ENCODE results near the gene KCNH1.

Gene KCNH1

DNA sequence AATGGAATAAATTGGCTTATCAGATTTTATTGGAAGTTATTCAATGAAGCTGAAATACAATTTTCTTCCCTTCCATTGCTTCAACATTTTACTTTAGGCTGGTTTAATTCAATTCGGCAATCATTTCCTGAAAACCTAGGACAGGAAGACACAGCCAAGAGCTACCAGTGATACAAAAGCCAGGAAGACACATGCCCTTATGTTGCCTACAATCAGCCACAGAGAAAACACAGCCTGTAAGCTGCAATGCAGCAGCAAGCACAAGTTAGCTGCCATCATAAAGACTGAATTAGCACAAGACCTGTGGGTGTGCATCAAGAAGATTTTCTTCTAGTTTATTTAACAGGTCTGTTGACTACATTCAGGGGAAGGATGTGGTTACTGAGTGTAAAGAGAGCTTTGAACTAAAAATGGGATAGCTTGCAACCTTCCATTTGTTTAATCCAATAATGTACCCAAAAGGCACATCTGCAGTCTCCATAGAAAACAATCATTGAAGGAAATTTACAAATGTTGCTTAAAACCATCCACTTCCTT lies 193.8 kb downstream of the KCNH1 start:
- H3K4me3 ChIP-seq (ENCODE audit: low read depth, low read length): no peak overlapping the region
- DNase-seq (ENCODE audit: low read depth): no peak

DNA sequence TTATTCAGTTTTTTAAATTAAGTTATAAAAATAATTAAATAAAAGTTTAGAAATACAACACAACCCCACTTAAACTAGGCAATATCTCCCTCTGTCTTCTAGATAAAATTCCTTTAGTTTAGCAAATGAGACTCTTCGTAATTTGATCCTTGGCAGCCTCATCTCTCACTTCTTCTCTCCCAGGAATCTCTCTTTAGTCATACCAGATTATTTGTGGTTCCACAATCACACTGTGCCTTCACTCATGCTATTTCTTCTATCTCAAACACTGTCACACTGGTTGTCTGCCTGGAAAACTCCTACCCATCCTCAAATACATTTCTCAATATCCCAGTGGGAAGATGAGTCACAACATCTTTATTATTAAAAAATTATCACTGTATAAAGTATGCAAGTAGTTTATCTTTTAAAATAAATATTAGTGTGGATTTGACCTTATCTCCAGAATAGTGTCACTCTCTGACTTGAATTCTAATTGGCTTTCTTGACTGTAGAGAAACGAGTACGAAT lies 195.5 kb downstream of the KCNH1 start:
- no peak overlapping the region for H3K4me3 ChIP-seq (ENCODE audit: low read depth, low read length)
- no peak for DNase-seq (ENCODE audit: low read depth)
- TF ChIP-seq, protein P1, sequence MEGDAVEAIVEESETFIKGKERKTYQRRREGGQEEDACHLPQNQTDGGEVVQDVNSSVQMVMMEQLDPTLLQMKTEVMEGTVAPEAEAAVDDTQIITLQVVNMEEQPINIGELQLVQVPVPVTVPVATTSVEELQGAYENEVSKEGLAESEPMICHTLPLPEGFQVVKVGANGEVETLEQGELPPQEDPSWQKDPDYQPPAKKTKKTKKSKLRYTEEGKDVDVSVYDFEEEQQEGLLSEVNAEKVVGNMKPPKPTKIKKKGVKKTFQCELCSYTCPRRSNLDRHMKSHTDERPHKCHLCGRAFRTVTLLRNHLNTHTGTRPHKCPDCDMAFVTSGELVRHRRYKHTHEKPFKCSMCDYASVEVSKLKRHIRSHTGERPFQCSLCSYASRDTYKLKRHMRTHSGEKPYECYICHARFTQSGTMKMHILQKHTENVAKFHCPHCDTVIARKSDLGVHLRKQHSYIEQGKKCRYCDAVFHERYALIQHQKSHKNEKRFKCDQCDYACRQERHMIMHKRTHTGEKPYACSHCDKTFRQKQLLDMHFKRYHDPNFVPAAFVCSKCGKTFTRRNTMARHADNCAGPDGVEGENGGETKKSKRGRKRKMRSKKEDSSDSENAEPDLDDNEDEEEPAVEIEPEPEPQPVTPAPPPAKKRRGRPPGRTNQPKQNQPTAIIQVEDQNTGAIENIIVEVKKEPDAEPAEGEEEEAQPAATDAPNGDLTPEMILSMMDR (IDR thresholded peaks at IDR 0.05; ENCODE audit: low read depth, low read length, missing control alignments): no peak

More for the DNA sequence above, 193.8 kb downstream of the KCNH1 start:
- TF ChIP-seq, protein P1 (IDR thresholded peaks at IDR 0.05; ENCODE audit: low read depth, low read length, missing control alignments): no peak

GRCh38 chr1:210937846-210938245 lies 196.1 kb downstream of the KCNH1 start:
- no peak for DNase-seq (ENCODE audit: low read depth)
- TF ChIP-seq, protein P1 (IDR thresholded peaks at IDR 0.05; ENCODE audit: low read depth, low read length, missing control alignments): no peak
- H3K4me3 ChIP-seq (ENCODE audit: low read depth, low read length): no peak overlapping the region

DNA sequence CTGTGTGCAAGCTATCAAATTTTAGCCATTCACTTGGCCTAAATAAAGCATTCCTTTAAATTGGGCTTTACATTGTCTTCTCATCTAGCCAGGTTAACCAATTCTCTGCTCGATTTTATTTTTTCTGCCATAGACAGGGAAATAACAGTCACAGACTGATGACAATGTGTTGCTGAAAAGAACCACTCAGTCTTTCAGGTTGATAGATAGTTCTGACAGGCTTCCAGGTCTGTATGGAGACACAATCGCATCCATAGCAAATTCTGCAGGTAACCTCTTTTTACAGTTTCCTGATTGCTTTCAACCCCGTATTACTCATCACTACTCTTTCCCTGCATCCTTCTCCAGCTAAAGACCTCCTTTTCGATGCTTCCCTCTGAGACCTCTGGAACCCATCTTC lies 198.0 kb downstream of the KCNH1 start:
- TF ChIP-seq, protein P1 (IDR thresholded peaks at IDR 0.05; ENCODE audit: low read depth, low read length, missing control alignments): no peak
- H3K4me3 ChIP-seq (ENCODE audit: low read depth, low read length): no peak overlapping the region
- no peak for DNase-seq (ENCODE audit: low read depth)

- no peak overlapping the region for H3K4me3 ChIP-seq (ENCODE audit: low read depth, low read length)
- TF ChIP-seq, protein P1 (IDR thresholded peaks at IDR 0.05; ENCODE audit: low read depth, low read length, missing control alignments): no peak
- no peak for DNase-seq (ENCODE audit: low read depth)
Measured at GRCh38 chr1:210932104-210932503, 201.8 kb downstream of the KCNH1 start.

DNA sequence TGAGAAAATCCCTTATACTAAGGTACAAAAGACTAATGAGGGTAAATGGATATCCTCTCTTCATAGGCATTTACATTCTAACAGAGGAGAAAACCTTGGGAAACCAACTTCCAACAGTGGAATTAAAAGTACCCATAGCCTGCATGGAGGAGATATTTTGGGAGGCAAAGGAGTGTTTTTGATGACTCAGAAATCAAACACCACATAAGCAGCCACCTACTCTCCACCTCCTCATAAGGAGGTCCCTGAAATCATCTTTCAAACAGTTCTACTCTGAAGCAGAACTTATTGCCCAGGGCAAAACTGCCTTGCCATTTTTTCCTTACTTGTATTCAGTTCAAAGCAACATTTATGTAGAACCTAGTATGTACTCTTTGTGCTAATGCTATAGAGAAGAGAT lies 211.3 kb downstream of the KCNH1 start:
- DNase-seq (ENCODE audit: low read depth): no peak
- no peak overlapping the region for H3K4me3 ChIP-seq (ENCODE audit: low read depth, low read length)
- TF ChIP-seq, protein P1 (IDR thresholded peaks at IDR 0.05; ENCODE audit: low read depth, low read length, missing control alignments): no peak

Data from GM12864 (cell line).